ENCODE measurements around the gene OSMR.
"Not testable (repeated sequence)": the region's sequence is repeated elsewhere in the genome, so short reads cannot be mapped to it uniquely, and the experiment has no call there.

Gene OSMR

DNA sequence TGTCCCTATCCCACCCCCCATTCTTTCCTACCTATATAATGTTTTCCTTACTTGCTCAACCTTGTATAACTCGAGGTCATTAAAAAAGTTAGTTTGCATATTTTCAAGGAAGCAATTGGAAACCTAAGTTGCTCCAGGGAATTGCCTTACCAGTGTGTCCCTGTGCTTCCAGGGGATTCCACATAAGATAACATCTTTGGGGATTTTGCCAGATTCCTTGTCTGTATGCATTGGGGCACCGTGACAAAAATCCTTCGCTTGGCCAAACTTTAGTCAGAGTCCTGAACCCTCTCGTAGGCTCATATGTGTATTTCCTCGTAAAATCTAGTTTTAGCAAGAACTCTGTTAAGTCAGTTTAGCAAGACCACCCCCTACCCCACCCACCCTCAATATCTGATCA, 14.7 kb upstream of the OSMR start:
- DNase-seq (ENCODE audit: low spot score), result no peak

DNA sequence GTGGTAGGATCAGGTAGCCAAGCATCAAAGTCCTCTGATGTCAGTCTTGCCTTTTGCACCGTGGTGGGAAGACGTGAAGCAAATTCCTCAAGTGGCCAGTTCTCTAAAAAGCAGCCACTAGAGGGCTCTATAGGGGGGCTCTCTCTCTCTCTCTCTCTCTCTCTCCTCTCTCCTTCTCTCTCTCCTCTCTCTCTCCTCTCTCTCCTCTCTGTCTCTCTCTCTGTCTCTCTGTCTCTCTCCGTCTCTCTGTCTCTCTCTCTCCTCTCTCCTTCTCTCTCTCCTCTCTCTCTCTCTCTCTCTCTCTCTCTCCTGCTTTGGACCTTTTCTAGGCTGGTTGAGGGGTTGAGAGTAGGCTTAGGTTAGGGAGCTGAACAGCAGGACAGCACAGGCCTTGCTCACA, 13.9 kb upstream of the OSMR start:
- DNase-seq (ENCODE audit: low spot score), result no peak

DNA sequence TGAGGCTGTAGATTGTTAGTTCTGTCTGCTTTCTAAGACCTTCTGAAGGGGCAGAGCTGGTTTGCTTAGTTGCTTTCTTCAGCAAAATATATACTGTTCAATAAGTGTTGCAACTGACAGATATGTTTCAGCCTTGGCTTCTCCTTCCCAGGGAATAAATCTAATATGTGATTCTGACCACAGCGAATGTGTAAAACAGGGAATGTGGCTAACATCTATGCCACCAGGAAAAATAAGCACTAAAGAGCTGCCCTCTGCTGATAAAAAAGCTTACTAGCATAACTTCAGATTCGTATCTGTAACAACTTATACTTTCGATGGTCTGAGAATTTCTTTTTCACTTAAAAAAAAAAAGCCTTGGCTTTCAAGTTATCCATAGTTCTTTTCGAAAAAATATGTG, 13.0 kb upstream of the OSMR start:
- no peak for DNase-seq (ENCODE audit: low spot score)

DNA sequence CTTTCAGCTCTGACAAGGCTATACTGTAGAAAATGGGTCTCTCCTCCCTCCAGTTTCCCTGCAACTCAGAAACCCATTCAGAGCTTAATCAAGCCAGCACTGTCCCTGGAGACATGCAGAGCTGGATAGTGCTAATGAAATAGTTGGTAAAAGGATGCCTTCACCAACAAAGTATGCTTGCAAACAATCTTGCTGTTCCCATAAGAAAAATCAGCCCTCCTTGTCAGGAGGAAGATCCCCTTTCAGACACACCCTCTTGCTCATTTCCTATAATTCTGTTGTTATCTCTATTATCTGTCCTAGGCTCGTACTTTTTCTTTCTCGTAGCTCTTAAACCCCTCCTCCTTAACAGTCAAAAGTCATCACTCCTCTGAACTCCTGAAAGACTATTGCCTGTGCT, 9.9 kb upstream of the OSMR start:
- peak; percentile 64 for DNase-seq (ENCODE audit: low spot score)

DNA sequence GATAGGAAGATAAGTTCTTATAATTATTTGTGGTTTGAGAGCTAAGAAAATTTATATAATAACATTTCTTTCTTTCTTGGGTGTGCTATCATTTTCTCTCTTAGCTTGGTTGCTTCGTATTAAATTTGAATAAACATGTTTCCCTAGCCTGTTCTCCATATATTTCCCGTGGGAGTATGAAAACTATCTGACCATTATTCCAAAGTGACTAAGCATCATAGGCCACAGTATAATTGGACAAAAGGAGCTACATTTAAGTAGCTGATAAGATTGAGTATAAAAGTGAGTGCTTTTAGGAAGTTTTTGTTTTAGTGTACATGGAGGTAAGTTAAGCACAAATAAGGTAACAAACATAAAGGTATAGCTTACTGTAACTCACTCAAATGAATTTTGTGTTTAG, 8.4 kb upstream of the OSMR start:
- no peak for DNase-seq (ENCODE audit: low spot score)

DNA sequence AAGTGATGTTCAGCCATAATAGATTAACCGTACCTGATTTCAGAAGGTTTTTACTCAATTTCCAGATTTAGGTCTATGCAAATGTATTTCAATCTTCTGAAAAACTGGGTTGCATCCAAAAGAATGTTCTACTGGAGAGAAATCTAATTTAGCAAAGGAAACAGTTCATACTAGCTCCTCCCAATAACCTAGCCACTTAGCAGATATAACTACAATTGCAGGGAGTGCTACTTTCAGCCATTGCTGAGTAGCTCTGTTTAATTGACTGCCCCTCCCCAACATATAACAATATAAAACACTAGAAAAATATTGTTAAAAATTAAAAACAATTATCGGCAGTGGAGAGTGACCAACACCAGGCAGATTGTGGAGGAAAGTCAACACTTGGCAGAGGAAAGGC, 7.9 kb upstream of the OSMR start:
- no peak for DNase-seq (ENCODE audit: low spot score)

DNA sequence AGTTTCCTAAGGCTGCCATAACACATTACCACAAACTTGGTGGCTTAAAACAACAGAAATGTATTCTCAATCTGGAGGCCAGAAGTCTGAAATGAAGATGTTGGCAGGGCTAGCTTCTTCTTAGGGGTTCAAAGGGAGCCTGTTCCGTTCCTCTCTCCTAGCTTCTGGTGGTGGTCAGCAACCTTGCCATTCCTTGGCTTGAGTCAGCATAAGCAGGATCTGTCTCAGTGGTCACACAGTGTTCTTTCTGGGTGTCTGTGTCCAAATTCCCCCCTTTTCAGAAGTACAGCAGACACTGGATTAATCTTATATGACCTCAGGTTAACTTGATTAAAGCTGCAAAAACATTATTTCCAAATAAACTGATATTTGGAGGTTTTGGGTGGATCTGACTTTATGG, 2.1 kb upstream of the OSMR start:
- DNase-seq (ENCODE audit: low spot score), result no peak

DNA sequence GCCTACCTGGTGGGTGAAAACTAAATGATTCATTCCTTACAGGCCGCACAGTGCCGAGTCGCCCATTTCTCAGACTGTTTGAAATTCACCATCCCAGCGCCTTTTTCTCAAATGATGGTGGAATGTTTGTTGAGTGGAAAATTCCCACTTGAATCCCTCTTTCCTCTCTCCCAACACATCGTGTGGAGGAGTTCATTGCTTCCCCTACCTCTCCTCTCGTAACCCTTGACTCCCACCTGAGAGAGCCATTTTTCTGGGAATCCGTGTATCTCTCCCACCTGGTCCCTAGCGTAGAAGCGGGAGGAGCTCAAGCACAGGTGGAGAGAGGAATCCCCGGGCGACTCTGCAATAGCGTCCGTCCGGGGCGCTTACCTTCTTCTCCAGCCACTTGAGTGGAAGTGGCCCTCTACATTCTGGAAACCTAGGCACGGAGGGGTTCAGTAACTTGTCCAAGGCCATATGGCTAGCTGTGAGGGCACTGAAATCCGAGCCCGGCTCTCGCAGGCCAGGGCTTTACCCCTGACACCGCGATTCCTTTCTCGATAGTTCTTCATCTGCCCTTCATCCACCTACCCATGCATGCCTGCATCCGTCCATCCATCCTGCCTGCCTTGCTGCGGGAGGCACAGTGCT, 683 bp downstream of the OSMR start:
- DNase-seq (ENCODE audit: low spot score), result peak; percentile 27

DNA sequence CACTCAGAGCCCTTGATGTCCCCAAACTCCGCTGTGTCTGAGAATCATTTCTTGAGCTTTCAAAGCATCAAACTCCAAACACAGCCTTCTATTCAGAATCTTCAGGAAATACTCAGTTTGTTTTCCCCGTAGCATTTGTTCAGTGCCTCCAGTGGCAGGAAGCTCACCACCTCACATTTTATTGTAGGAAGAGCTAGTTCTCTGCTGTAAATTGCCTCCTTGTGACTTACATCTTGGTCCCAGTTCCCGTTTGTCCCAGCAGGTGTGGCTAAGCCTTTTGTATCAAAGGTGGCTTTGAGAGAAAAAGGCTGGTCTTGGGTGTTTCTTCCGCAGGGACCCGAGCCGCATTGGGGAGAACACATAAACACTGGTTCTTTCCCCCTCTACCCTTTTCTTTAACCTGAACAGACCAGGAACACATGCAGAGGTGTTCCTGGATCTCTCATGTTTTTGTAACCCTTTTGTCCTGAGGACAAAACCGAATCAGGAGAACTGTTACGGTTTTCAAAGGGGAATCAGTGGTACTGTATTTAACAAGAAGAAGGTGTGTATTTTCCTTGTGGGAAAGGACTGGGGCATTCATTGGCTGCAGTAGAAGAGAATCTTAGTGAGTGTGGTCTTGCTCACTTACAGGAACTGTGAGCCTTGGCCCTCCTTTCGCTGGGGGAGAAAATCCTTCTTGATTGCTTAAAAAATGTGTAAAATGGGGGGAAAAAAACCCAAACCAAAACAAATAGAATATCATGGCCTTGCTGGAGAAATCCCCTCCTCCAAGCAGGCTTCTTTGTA, 1.9 kb downstream of the OSMR start:
- no peak for DNase-seq (ENCODE audit: low spot score)

- DNase-seq (ENCODE audit: low spot score), result no peak
These were observed 2.8 kb downstream of the OSMR start for GRCh38 chr5:38848637-38849036.

DNA sequence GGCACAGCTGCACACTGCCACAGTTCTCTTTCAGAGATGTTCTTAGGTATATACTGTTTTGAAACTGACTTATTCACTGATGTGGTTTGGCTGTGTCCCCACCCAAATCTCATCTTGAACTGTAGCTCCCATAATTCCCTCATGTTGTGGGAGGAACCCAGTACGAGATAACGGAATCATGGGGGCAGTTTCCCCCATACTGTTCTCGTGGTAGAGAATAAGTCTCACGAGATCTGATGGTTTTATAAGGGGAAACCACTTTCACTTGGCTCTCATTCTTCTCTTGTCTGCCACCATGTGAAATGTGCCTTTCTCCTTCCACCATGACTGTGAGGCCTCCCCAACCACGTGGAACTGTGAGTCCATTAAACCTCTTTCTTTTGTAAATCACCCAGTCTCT, 5.8 kb downstream of the OSMR start:
- DNase-seq (ENCODE audit: low spot score), result not testable (repeated sequence)

- peak; percentile 78 for DNase-seq (ENCODE audit: low spot score)
These were observed 8.1 kb downstream of the OSMR start for GRCh38 chr5:38853753-38854470.

DNA sequence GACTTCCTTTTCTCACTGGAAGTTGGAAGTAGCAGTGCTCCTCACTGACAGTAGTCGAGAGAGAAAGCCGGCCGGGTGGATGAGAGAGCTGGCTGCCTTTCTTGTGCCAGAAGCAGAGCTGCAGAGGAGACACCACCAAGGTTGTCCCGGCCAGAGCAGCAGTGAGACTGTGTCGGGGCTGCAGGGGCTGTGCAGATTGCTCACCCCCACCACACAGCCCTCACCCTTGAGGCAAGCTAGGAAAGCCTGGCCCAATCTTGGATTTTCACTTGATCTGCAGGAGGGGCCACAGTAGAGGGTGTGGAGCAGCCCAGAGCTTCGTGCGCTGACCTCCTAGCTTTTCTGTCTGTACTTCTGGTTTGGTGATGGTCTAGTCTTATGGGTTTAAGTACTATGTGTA, 9.1 kb downstream of the OSMR start:
- no peak for DNase-seq (ENCODE audit: low spot score)

DNA sequence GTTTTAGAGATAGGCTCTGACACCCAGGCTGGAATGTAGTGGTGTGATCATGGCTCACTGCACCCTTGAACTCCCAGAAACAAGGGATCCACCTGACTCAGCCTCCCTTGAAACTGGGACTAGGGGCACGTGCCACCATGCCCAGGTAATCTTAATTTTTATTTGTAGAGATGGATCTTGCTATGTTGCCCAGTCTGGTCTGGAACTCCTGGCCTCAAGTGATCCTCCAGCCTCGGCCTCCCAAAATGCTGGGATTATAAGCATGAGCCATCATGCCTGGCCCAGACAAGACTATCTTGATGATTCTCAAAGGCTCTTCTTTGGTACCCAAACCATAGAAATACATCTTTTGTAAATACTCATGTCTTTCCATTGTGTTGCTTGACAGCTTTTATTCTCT, 10.8 kb downstream of the OSMR start:
- DNase-seq (ENCODE audit: low spot score), result no peak

- no peak for DNase-seq (ENCODE audit: low spot score)
These were observed 13.0 kb downstream of the OSMR start for GRCh38 chr5:38858839-38859238.

DNA sequence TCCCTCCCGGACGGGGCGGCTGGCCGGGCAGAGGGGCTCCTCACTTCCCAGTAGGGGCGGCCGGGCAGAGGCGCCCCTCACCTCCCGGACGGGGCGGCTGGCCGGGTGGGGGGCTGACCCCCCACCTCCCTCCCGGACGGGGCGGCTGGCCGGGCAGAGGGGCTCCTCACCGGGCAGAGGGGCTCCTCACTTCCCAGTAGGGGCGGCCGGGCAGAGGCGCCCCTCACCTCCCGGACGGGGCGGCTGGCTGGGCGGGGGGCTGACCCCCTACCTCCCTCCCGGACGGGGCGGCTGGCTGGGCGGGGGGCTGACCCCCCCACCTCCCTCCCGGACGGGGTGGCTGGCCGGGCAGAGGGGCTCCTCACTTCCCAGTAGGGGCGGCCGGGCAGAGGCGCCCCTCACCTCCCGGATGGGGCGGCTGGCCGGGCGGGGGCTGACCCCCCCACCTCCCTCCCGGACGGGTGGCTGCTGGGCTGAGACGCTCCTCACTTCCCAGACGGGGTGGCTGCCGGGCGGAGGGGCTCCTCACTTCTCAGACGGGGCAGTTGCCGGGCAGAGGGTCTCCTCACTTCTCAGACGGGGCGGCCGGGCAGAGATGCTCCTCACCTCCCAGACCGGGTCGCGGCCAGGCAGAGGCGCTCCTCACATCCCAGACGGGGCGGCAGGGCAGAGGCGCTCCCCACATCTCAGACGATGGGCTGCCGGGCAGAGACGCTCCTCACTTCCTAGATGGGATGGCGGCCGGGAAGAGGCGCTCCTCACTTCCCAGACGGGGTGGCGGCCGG, 16.4 kb downstream of the OSMR start:
- DNase-seq (ENCODE audit: low spot score), result not testable (repeated sequence)

DNA sequence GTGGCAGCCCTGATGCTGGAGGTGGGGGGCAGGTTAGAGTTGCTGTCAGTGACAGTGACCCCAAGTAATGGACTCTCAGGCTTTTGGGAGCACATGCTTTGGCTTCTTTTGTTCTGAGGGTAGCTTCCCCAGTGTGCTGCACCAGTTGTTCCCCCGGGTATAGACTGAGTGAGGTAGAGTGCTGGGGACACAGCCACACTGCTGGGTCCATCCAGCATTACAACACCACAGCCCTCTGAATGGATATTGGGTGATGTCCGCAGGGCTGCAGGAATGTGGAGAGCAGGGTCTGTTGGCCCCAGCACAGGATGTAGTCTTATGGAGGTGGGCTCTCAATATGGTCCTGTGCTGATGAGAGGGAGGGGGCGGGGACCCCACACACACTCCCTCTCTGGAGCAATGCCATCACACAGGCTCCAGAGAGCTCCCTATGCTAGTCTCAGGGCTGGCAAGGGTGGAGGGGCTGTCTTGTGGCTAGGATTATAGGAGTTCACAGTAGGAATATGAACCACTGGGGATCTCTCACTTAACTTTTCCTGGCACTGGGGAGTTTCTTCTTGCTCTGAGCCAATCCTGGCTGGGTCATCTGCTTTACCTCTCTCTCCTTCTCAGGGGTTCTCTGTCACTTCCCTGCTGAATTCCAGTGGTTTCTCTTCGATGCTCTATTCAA, 20.7 kb downstream of the OSMR start:
- no peak for DNase-seq (ENCODE audit: low spot score)

GRCh38 chr5:38867032-38867398, 21.2 kb downstream of the OSMR start:
- no peak for DNase-seq (ENCODE audit: low spot score)

GRCh38 chr5:38867416-38867815, 21.6 kb downstream of the OSMR start:
- DNase-seq (ENCODE audit: low spot score), result no peak

DNA sequence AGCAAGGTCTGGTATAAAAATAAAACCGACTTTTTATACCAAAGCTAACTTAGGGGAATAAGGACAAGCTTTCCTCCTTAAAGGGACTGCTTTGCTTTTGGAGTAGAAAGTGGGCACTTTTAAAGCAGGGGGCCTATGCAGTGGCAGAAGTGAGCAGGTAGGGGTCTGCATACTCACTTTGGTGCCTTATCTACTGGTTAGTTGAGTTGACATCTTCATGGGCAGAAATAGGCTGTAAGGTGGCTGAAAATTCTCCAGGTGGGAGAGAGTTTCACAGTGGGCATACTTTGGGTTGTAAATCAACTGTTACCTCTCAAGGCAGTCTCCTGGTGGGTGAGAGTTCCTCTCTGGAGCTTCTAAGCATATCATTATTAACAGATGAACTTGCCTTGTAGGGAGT, 24.8 kb downstream of the OSMR start:
- no peak for DNase-seq (ENCODE audit: low spot score)

DNA sequence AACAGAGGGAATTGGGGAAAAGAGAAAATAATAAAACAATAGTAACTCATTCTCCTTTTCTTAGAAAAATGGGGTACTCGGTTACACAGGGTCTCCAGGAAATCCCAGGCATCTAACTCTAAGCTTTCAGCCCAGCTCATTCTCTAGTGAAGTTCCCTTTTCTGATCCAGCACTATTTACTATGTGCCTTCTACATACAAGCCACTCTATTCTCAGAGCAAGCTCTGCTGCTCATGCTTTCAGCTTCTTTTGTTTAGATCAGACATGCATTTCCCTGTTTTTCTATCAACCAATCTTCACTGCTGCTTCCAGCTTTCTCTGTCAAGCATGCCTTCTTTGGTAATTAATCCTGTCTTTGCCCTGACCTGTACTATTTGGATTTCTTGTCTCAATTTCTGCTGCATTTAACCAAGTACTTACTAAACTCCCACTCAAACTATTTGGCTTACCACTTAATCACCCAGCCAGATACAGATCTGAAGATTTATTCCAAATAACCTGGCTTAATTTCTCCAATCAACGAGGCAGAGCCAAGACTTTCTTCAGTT, 25.3 kb downstream of the OSMR start:
- DNase-seq (ENCODE audit: low spot score), result no peak

All from GM03348 (cell line).